ENCODE measurements around the gene BOD1.

GRCh38 chr5:173583346-173583745 is 33.1 kb downstream of the BOD1 start:
- TF ChIP-seq CTCF (IDR thresholded peaks at IDR 0.05) (no peak), POLR2AphosphoS5 (IDR thresholded peaks at IDR 0.05) (no peak), POLR2A (IDR thresholded peaks at IDR 0.05) (no peak), EP300 (IDR thresholded peaks at IDR 0.05) (no peak)
